Measurements from ENCODE around the gene SAMD11.

DNA sequence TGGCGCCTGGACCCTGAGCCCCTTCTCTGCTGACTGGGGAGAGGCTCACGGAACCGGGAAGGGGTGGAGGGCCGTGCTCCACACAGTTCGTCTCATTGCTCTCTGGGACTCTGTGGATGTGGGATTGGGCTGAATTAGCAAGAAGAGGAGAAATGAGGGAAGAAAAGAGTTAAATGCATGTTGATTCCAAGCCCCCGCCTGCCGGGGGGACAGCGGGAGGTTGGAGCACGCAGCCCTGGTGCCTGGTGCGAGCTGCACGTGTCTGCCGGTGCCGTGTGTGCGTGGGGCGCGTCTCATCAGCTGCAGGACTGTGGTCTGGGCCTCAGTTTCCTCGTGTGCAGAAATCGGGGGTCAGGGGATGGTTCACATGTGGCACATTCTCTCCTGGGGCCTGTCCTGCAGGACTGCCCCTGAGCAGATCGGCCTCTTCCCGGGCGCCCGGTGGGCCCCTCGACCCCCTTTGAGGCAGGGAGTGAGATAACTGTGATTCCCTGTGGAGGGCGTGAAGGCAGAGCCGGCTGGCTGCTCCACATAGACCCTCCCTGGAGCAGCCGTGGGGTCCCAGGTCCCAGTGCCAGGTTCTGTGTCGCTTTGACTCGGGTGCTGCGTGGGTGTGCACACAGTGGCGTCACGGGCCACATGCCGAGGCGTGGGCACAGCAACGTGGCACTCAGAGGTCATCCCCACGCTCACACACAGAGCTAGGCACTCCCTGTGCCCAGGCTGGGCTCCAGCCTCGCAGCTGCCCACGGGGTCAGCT lies 11.4 kb downstream of the SAMD11 start:
- TF ChIP-seq, protein P1, sequence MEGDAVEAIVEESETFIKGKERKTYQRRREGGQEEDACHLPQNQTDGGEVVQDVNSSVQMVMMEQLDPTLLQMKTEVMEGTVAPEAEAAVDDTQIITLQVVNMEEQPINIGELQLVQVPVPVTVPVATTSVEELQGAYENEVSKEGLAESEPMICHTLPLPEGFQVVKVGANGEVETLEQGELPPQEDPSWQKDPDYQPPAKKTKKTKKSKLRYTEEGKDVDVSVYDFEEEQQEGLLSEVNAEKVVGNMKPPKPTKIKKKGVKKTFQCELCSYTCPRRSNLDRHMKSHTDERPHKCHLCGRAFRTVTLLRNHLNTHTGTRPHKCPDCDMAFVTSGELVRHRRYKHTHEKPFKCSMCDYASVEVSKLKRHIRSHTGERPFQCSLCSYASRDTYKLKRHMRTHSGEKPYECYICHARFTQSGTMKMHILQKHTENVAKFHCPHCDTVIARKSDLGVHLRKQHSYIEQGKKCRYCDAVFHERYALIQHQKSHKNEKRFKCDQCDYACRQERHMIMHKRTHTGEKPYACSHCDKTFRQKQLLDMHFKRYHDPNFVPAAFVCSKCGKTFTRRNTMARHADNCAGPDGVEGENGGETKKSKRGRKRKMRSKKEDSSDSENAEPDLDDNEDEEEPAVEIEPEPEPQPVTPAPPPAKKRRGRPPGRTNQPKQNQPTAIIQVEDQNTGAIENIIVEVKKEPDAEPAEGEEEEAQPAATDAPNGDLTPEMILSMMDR (IDR thresholded peaks at IDR 0.05), result no peak
- TF ChIP-seq POLR2A (IDR thresholded peaks at IDR 0.05) (no peak), EP300 (IDR thresholded peaks at IDR 0.05) (no peak), POLR2AphosphoS5 (IDR thresholded peaks at IDR 0.05) (no peak)
